GM12878 (cell line): ENCODE results near the gene NES.

Experiments used
- CTCF ChIP-seq, 3 experiments: IDR thresholded peaks in 2 of 3; conservative IDR thresholded peaks in 1 of 3; 2 replicates each; pipeline ENCODE4 v1.5.1; 2011; ENCODE audit warnings: low read depth in 3 of 3, low read length in 3 of 3, mild to moderate bottlenecking in 3 of 3, control low read depth in 2 of 3, moderate library complexity in 2 of 3, inconsistent platforms in 1 of 3, mixed read lengths in 1 of 3; ENCODE audit not compliant: control insufficient read depth in 2 of 3, insufficient read depth in 1 of 3; ENCODE audit errors: extremely low read depth in 1 of 3
- MEF2A ChIP-seq: IDR thresholded peaks from 2 replicates; pipeline ENCODE4 v1.6.1; 2011; ENCODE audit warnings: low read depth, mild to moderate bottlenecking, low read length, moderate library complexity; ENCODE audit not compliant: insufficient read depth
- MXI1 ChIP-seq: fragments of 150-350 bp; IDR thresholded peaks from 2 replicates; pipeline ENCODE4 v1.6.1; 2011; ENCODE audit warnings: low read depth, mild to moderate bottlenecking, inconsistent platforms, low read length, improper control_type of control experiment
- NR2C2 ChIP-seq: IDR thresholded peaks from 2 replicates; pipeline ENCODE4 v1.6.1; 2011; ENCODE audit warnings: borderline replicate concordance, low read depth; ENCODE audit not compliant: control insufficient read depth, insufficient read length
- NRF1 ChIP-seq: conservative IDR thresholded peaks from 2 replicates; pipeline ENCODE4 v1.6.1; 2011; ENCODE audit warnings: mild to moderate bottlenecking, low read depth, low read length, improper control_type of control experiment
- POLR2AphosphoS2 ChIP-seq: IDR thresholded peaks from 2 replicates; pipeline ENCODE4 v1.6.1; 2011; ENCODE audit warnings: low read depth, mild to moderate bottlenecking, low read length, improper control_type of control experiment, moderate library complexity
- RAD21 ChIP-seq: IDR thresholded peaks from 2 replicates; pipeline ENCODE4 v1.6.1; 2011; ENCODE audit warnings: mild to moderate bottlenecking, low read depth, low read length, moderate library complexity; ENCODE audit not compliant: insufficient read depth
- STAT1 ChIP-seq: fragments of 450-650 bp; conservative IDR thresholded peaks from 2 replicates; pipeline ENCODE4 v1.6.1; 2014; ENCODE audit warnings: antibody characterized with exemption, mild to moderate bottlenecking
- STAT3 ChIP-seq: IDR thresholded peaks from 2 replicates; pipeline ENCODE4 v1.6.1; 2011; ENCODE audit warnings: low read depth, low read length, improper control_type of control experiment
- TF ChIP-seq, protein P1 (sequence below): fragments of 450-650 bp; IDR thresholded peaks from 2 replicates; pipeline ENCODE4 v1.6.1; 2016; ENCODE audit warnings: mild to moderate bottlenecking

- peak; percentile 97 to 99 (median 97); a peak in 5 of 6 replicates for TF ChIP-seq CTCF (IDR thresholded peaks at IDR 0.05 in 2 of 3, conservative IDR thresholded peaks at IDR 0.05 in 1 of 3; ENCODE audit: control insufficient read depth in 2 of 3, extremely low read depth in 1 of 3, insufficient read depth in 1 of 3, low read depth in 3 of 3, low read length in 3 of 3)
- TF ChIP-seq, protein P1, sequence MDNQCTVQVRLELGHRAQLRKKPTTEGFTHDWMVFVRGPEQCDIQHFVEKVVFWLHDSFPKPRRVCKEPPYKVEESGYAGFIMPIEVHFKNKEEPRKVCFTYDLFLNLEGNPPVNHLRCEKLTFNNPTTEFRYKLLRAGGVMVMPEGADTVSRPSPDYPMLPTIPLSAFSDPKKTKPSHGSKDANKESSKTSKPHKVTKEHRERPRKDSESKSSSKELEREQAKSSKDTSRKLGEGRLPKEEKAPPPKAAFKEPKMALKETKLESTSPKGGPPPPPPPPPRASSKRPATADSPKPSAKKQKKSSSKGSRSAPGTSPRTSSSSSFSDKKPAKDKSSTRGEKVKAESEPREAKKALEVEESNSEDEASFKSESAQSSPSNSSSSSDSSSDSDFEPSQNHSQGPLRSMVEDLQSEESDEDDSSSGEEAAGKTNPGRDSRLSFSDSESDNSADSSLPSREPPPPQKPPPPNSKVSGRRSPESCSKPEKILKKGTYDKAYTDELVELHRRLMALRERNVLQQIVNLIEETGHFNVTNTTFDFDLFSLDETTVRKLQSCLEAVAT = no peak
- no peak for TF ChIP-seq MEF2A
- no peak for TF ChIP-seq NR2C2
- TF ChIP-seq STAT1 = no peak
- no peak for TF ChIP-seq POLR2AphosphoS2
- peak; percentile 76 for TF ChIP-seq RAD21
- TF ChIP-seq MXI1 = no peak
- no peak for TF ChIP-seq STAT3
- no peak for TF ChIP-seq NRF1
Measured at GRCh38 chr1:156656806-156657740, 20.1 kb downstream of the NES start.
